ENCODE data around the gene DDAH2. TPM values are rescaled to one million over a fixed set of nuclear protein-coding genes. Genes with fewer than 3 reads are reported as not detected.

Gene DDAH2
- total and polyA plus RNA-seq, 8 donors = 70.2 to 199 (median 161) TPM

GRCh38 chr6:31736768-31737314, 7.7 kb upstream of the DDAH2 start:
- no peak for TF ChIP-seq CTCF (IDR thresholded peaks at IDR 0.05)
- Histone ChIP-seq H3K4me1 (peaks cover 33 to 67% of the 10 kb centered on the region in 2 donors), H3K4me3 (peak overlapping the region; percentile 78 to 97), H3K36me3 (peaks cover 4 to 24% of the 10 kb centered on the region in 2 donors), H3K27me3 (no peaks in the 10 kb centered on the region), H3K9me3 (no peaks in the 10 kb centered on the region), H3K27ac (peak overlapping the region; percentile 93 to 97)
- intact Hi-C loops (cut with DNase I) = no loop called here
- DNase-seq (no peak), ATAC-seq (no peak)

- TF ChIP-seq CTCF (IDR thresholded peaks at IDR 0.05) = no peak
- H3K4me1 ChIP-seq = peaks cover 33 to 73% of the 10 kb centered on the region in 2 donors
- peak; percentile 66 for ATAC-seq
- DNase-seq = peak; percentile 74 to 97 (median 90)
- peaks cover 4 to 31% of the 10 kb centered on the region in 2 donors for H3K36me3 ChIP-seq
- no peaks in the 10 kb centered on the region for H3K27me3 ChIP-seq
- peak within 1 kb of the TSS; percentile 78 to 97 for H3K4me3 ChIP-seq
- H3K9me3 ChIP-seq = no peaks in the 10 kb centered on the region
- peak within 1 kb of the TSS; percentile 93 to 97 for H3K27ac ChIP-seq
- intact Hi-C loops (cut with DNase I) = no loop called here
Observed at GRCh38 chr6:31736021-31736767, 7.1 kb upstream of the DDAH2 start, which contains the start of gene CLIC1. TSS of gene CLIC1 (minus strand) at chr6:31736530. CDS start at chr6:31736300, 230 bp downstream.

- ATAC-seq (peak; percentile 14), DNase-seq (peak in 2 of 4 donors; percentile 66 to 81)
- no peak for TF ChIP-seq CTCF (IDR thresholded peaks at IDR 0.05)
- H3K4me3 ChIP-seq = peak overlapping the region; percentile 78 to 97
- no peaks in the 10 kb centered on the region for H3K9me3 ChIP-seq
- intact Hi-C loops (cut with DNase I) = no loop called here
- peaks cover 32 to 77% of the 10 kb centered on the region in 2 donors for H3K4me1 ChIP-seq
- no peaks in the 10 kb centered on the region for H3K27me3 ChIP-seq
- H3K36me3 ChIP-seq = peaks cover 4 to 42% of the 10 kb centered on the region in 2 donors
- peak overlapping the region; percentile 93 to 97 for H3K27ac ChIP-seq
Observed at GRCh38 chr6:31734821-31735406, 5.8 kb upstream of the DDAH2 start.

GRCh38 chr6:31734247-31734820, 5.2 kb upstream of the DDAH2 start:
- DNase-seq = no peak
- no peak for ATAC-seq
- H3K9me3 ChIP-seq = no peaks in the 10 kb centered on the region
- peaks cover 4 to 42% of the 10 kb centered on the region in 2 donors for H3K36me3 ChIP-seq
- intact Hi-C loops (cut with DNase I) = no loop called here
- peak overlapping the region; percentile 93 to 97 for H3K27ac ChIP-seq
- no peaks in the 10 kb centered on the region for H3K27me3 ChIP-seq
- peaks cover 31 to 75% of the 10 kb centered on the region in 2 donors for H3K4me1 ChIP-seq
- peak overlapping the region; percentile 78 to 97 for H3K4me3 ChIP-seq
- TF ChIP-seq CTCF (IDR thresholded peaks at IDR 0.05) = no peak

Measured in left lung (tissue), 10 donors.